Ishikawa (cell line): Measurements from ENCODE around the gene KDM1A.
A peak's percentile ranks its signal among the peaks of the same experiment; 100 is the strongest.

Experiments
- CEBPB ChIP-seq: IDR thresholded peaks from 2 replicates; pipeline ENCODE4 v1.6.1; 2012
- CREB1 ChIP-seq: IDR thresholded peaks from 2 replicates; pipeline ENCODE4 v1.6.1; 2012; ENCODE audit warnings: low read depth
- EGR1 ChIP-seq: IDR thresholded peaks from 2 replicates; pipeline ENCODE4 v1.6.1; 2012
- EP300 ChIP-seq: IDR thresholded peaks from 2 replicates; pipeline ENCODE4 v1.6.1; 2012; ENCODE audit warnings: borderline replicate concordance
- FOXM1 ChIP-seq: IDR thresholded peaks from 2 replicates; pipeline ENCODE4 v1.6.1; 2012; ENCODE audit warnings: low read depth, borderline replicate concordance
- MAX ChIP-seq: IDR thresholded peaks from 2 replicates; pipeline ENCODE4 v1.6.1; 2012
- NFIC ChIP-seq: IDR thresholded peaks from 2 replicates; pipeline ENCODE4 v1.6.1; 2012
- RAD21 ChIP-seq: IDR thresholded peaks from 2 replicates; pipeline ENCODE4 v1.6.1; 2012; ENCODE audit warnings: low read depth
- REST ChIP-seq: IDR thresholded peaks from 2 replicates; pipeline ENCODE4 v1.6.1; 2012; ENCODE audit warnings: low read depth, mild to moderate bottlenecking
- TAF1 ChIP-seq: IDR thresholded peaks from 2 replicates; pipeline ENCODE4 v1.6.1; 2012; ENCODE audit warnings: low read depth, mild to moderate bottlenecking
- TCF12 ChIP-seq: IDR thresholded peaks from 2 replicates; pipeline ENCODE4 v1.6.1; 2012; ENCODE audit warnings: low read depth
- TEAD4 ChIP-seq: IDR thresholded peaks from 2 replicates; pipeline ENCODE4 v1.6.1; 2012
- USF1 ChIP-seq: IDR thresholded peaks from 2 replicates; pipeline ENCODE4 v1.6.1; 2012
- YY1 ChIP-seq: IDR thresholded peaks from 2 replicates; pipeline ENCODE4 v1.6.1; 2012; ENCODE audit warnings: low read depth
- ZBTB7A ChIP-seq: IDR thresholded peaks from 2 replicates; pipeline ENCODE4 v1.6.1; 2012; ENCODE audit warnings: low read depth

The KDM1A gene

DNA sequence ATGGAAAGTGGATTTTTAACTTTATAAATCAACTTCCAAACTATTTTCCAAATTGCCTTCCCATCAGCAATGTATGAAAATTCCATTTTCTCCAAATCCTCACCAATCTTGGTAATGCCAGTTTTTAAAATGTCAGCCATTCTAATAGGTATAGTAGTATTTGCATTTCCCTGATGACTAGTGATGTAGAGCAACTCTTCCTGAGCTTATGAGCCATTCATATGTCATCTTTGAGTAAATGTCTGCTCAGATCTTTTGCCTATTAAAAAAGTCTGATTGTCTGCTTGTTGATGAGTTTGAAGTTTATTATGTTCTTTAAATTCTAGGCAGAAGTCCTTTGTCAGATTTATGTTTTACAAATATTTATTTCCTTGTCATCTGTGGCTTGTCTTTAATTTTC, 54.7 kb downstream of the KDM1A start:
- TF ChIP-seq ZBTB7A (no peak), TAF1 (no peak), EP300 (no peak), EGR1 (no peak), CREB1 (no peak), REST (no peak), RAD21 (no peak), YY1 (no peak), TCF12 (no peak), USF1 (no peak), CEBPB (no peak), MAX (no peak), FOXM1 (no peak), NFIC (no peak), TEAD4 (no peak)

DNA sequence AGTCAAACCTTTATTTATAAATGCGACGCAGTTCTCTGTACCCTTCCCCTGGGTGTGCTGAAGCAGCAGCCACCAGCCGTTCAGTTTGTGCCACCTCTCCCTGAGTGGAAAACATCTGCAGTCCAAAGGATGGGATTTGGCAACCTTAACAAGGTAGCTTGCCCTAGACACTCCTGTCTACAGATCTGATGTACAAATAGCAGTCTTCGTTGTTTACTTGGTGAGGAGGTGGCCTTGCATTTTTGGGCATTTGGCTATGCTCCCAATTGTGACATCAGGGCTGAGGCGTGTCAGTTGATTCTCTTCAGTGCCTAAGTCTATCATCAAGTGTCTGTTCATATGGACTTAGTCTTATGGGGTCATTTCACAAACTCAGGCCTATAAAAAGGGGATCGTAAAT, 59.8 kb downstream of the KDM1A start:
- TF ChIP-seq TEAD4, result no peak
- TF ChIP-seq REST, result no peak
- no peak for TF ChIP-seq YY1
- no peak for TF ChIP-seq EP300
- no peak for TF ChIP-seq TAF1
- no peak for TF ChIP-seq EGR1
- TF ChIP-seq FOXM1, result no peak
- TF ChIP-seq NFIC, result no peak
- no peak for TF ChIP-seq RAD21

- TF ChIP-seq REST, result peak; percentile 59
- no peak for TF ChIP-seq YY1
- no peak for TF ChIP-seq TAF1
- no peak for TF ChIP-seq TEAD4
Observed at GRCh38 chr1:23080885-23081284, 61.6 kb downstream of the KDM1A start.

DNA sequence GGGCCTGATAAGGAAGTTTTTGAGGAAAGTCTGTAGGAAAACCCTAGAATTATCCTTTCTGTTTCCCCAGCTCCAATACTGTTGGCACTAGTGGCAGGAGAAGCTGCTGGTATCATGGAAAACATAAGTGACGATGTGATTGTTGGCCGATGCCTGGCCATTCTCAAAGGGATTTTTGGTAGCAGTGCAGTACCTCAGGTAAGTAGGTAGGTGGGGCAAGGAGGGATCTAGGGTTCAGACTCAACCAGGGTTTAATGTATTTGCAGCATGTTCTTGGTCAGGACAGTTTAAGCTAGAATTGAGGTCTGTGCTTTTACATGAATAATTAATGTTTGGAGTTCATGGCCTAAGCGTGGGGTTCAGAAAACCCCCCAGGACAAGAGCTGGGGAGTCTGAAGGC, 62.1 kb downstream of the KDM1A start:
- TF ChIP-seq ZBTB7A (no peak), REST (no peak), NFIC (no peak), RAD21 (no peak), TCF12 (no peak), CEBPB (no peak), YY1 (no peak), MAX (no peak), EP300 (no peak), TAF1 (no peak), CREB1 (no peak), USF1 (no peak)
